Daoy (cell line): Measurements from ENCODE around the gene GNPDA2. TPM values are rescaled to one million over a fixed set of nuclear protein-coding genes. Genes with fewer than 3 reads are reported as not detected.

ENCODE experiments used
- DNase-seq: peaks from one replicate; pipeline ENCODE4 v3.0.0-alpha.2; 2015; ENCODE audit warnings: low read depth
- total RNA-seq: library from RNA; depleted of rRNA; stranded (reverse); fragments of >200 nt; shearing (Covaris generic); gene quantifications from 2 replicates; pipeline ENCODE4 v1.2.3, GENCODE V29; 2014; rRNA removed

GNPDA2 gene
- total RNA-seq, 1 experiment from 2014 or later: 25.8 TPM

- no peak for DNase-seq
Measured at GRCh38 chr4:44679060-44679459, 47.3 kb downstream of the GNPDA2 start.

- peak; percentile 94 for DNase-seq
Measured at GRCh38 chr4:44678094-44679041, 48.0 kb downstream of the GNPDA2 start, which contains the start of gene GUF1. TSS of gene GUF1 (plus strand) at chr4:44678420. CDS start at chr4:44678623, 203 bp downstream.

GRCh38 chr4:44675366-44675765, 51.0 kb downstream of the GNPDA2 start:
- DNase-seq: no peak

GRCh38 chr4:44674471-44674870, 51.9 kb downstream of the GNPDA2 start:
- DNase-seq: no peak

- DNase-seq: no peak
Measured at GRCh38 chr4:44671636-44672035, 54.7 kb downstream of the GNPDA2 start.

- DNase-seq: no peak
Measured at GRCh38 chr4:44670506-44671199, 55.7 kb downstream of the GNPDA2 start.

GRCh38 chr4:44668526-44668925, 57.8 kb downstream of the GNPDA2 start:
- no peak for DNase-seq

- DNase-seq: no peak
Measured at GRCh38 chr4:44663539-44664263, 62.7 kb downstream of the GNPDA2 start.

- no peak for DNase-seq
Measured at GRCh38 chr4:44662623-44663005, 63.7 kb downstream of the GNPDA2 start.

GRCh38 chr4:44661940-44662622, 64.3 kb downstream of the GNPDA2 start:
- no peak for DNase-seq

- no peak for DNase-seq
Measured at GRCh38 chr4:44660396-44660795, 66.0 kb downstream of the GNPDA2 start.

GRCh38 chr4:44652002-44652401, 74.4 kb downstream of the GNPDA2 start:
- DNase-seq: no peak

Other genes with a start within 250 kb of the GNPDA2 start
- not detected in 2 replicates for gene YIPF7, start 74.9 kb downstream of the GNPDA2 start, total RNA-seq
- gene GUF1, start 48.1 kb downstream of the GNPDA2 start, total RNA-seq: 15.9 and 16.0 TPM in 2 replicates